ENCODE data around the gene GRIP2. TPM values are rescaled to one million over a fixed set of nuclear protein-coding genes. Genes with fewer than 3 reads are reported as not detected.

GRIP2 gene
- total RNA-seq, 1 experiment from 2014 or later: not detected

- Mint-ChIP-seq H3K4me3 (ENCODE audit: low read depth, unreplicated experiment) (no peak overlapping the region), H3K9me3 (ENCODE audit: low read depth, unreplicated experiment) (no peaks in the 10 kb centered on the region), H3K36me3 (ENCODE audit: insufficient read depth, unreplicated experiment) (peaks cover 9% of the 10 kb centered on the region), H3K4me1 (ENCODE audit: low read depth, unreplicated experiment) (no peaks in the 10 kb centered on the region), H3K27me3 (ENCODE audit: unreplicated experiment) (peaks cover 16% of the 10 kb centered on the region), H3K27ac (ENCODE audit: unreplicated experiment) (no peak overlapping the region)
- TF ChIP-seq CTCF (IDR thresholded peaks at IDR 0.05; ENCODE audit: unreplicated experiment): no peak
- BruUV-seq (replicated peaks): no TSS peak
- CTCF ChIA-PET: no interaction called here
- intact Hi-C loops (cut with micrococcal nuclease; ENCODE audit: unreplicated experiment): no loop called here
- DNase-seq: no peak
These were observed 46.9 kb downstream of the GRIP2 start for GRCh38 chr3:14492948-14493881.

- CTCF ChIA-PET: no interaction called here
- no peak for DNase-seq
- Mint-ChIP-seq H3K4me1 (ENCODE audit: low read depth, unreplicated experiment) (no peaks in the 10 kb centered on the region), H3K27ac (ENCODE audit: unreplicated experiment) (no peak overlapping the region), H3K27me3 (ENCODE audit: unreplicated experiment) (no peaks in the 10 kb centered on the region), H3K9me3 (ENCODE audit: low read depth, unreplicated experiment) (no peaks in the 10 kb centered on the region), H3K4me3 (ENCODE audit: low read depth, unreplicated experiment) (no peak overlapping the region), H3K36me3 (ENCODE audit: insufficient read depth, unreplicated experiment) (peaks cover 9% of the 10 kb centered on the region)
- BruUV-seq (replicated peaks): no TSS peak
- intact Hi-C loops (cut with micrococcal nuclease; ENCODE audit: unreplicated experiment): no loop called here
- TF ChIP-seq CTCF (IDR thresholded peaks at IDR 0.05; ENCODE audit: unreplicated experiment): no peak
These were observed 48.5 kb downstream of the GRIP2 start for GRCh38 chr3:14491396-14492190.

- BruUV-seq (replicated peaks): no TSS peak
- Mint-ChIP-seq H3K36me3 (ENCODE audit: insufficient read depth, unreplicated experiment) (peaks cover 9% of the 10 kb centered on the region), H3K4me1 (ENCODE audit: low read depth, unreplicated experiment) (no peaks in the 10 kb centered on the region), H3K9me3 (ENCODE audit: low read depth, unreplicated experiment) (no peaks in the 10 kb centered on the region), H3K27me3 (ENCODE audit: unreplicated experiment) (no peaks in the 10 kb centered on the region), H3K27ac (ENCODE audit: unreplicated experiment) (no peak overlapping the region), H3K4me3 (ENCODE audit: low read depth, unreplicated experiment) (no peak overlapping the region)
- no peak for DNase-seq
- no peak for TF ChIP-seq CTCF (IDR thresholded peaks at IDR 0.05; ENCODE audit: unreplicated experiment)
- CTCF ChIA-PET: interaction anchor here (0.6 kb wide), 1 partner anchor 138 kb away, joined by 3 read pairs; no protein-coding TSS in a partner anchor
- intact Hi-C loops (cut with micrococcal nuclease; ENCODE audit: unreplicated experiment): no loop called here
These were observed 49.3 kb downstream of the GRIP2 start for GRCh38 chr3:14490831-14491230.

DNA sequence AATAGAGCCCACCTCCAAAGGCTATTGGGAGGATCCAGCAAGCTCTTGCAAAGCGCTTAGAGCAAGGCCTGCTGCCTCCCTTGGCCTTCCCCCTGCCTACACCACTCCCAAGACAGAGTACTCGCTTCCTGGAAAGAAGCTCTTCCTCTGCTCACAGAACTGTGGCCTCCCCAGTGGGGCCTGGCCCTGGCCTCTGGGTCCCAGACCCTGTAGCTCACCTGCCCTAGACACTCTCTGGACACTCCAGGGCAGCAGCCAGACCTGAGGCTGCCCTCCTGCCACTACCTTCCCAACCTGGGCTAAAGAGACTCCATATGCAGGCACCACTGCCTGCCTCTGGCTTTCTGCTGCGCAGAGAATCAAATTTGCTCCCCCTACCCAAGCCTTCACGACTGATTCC lies 49.9 kb downstream of the GRIP2 start:
- no peaks in the 10 kb centered on the region for H3K27me3 Mint-ChIP-seq (ENCODE audit: unreplicated experiment)
- H3K27ac Mint-ChIP-seq (ENCODE audit: unreplicated experiment): no peak overlapping the region
- intact Hi-C loops (cut with micrococcal nuclease; ENCODE audit: unreplicated experiment): no loop called here
- no peaks in the 10 kb centered on the region for H3K4me1 Mint-ChIP-seq (ENCODE audit: low read depth, unreplicated experiment)
- no peak overlapping the region for H3K4me3 Mint-ChIP-seq (ENCODE audit: low read depth, unreplicated experiment)
- CTCF ChIA-PET: interaction anchor here (0.6 kb wide), 1 partner anchor 137 kb away, joined by 3 read pairs; no protein-coding TSS in a partner anchor
- no peak for DNase-seq
- no peaks in the 10 kb centered on the region for H3K9me3 Mint-ChIP-seq (ENCODE audit: low read depth, unreplicated experiment)
- TF ChIP-seq CTCF (IDR thresholded peaks at IDR 0.05; ENCODE audit: unreplicated experiment): no peak
- peaks cover 14% of the 10 kb centered on the region for H3K36me3 Mint-ChIP-seq (ENCODE audit: insufficient read depth, unreplicated experiment)
- BruUV-seq (replicated peaks): no TSS peak

Measured in Calu3 (cell line).